Left forelimb (tissue), 1 donor: ENCODE measurements around the gene NR2C1.
"Not testable (repeated sequence)": the region's sequence is repeated elsewhere in the genome, so short reads cannot be mapped to it uniquely, and the experiment has no call there.

Source experiments
- DNase-seq: peaks from one replicate; pipeline ENCODE4 v3.0.0-alpha.2; 2018; ENCODE audit warnings: low spot score

NR2C1 gene

DNA sequence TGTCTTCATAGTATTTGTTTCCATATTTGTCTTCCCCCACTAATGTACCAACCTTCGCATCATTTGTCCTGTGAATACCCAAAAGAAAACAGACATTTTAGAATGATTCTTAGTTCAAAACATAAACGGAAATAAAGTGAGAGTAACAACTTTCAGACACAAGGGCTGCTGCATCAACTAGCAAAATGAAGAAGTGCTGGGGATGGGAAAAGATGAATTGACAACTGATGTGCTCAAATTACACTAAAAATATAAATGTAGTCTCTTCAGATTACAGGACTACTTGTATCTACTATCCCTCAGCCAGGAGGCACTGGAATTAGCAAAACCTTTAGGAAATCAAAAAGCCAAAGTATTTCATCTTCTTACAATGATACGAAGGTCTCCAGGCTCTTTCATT is 70.7 kb downstream of the NR2C1 start:
- no peak for DNase-seq

DNA sequence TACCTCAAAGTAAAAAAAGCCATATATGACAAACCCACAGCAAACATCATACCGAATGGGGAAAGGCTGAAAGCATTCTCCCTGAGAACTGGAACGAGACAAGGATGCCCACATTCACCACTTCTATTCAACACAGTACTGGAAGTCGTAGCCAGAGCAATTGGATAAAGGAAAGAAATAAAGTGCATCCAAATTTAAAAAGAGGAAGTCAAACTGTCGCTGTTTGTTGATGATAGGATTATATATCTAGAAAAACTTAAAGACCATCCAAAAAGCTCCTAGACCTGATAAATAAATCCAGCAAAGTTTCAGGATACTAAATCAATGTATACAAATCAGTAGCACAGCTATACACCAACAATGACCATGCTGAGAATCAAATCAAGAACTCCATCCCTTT is 75.1 kb downstream of the NR2C1 start:
- DNase-seq: no peak

DNA sequence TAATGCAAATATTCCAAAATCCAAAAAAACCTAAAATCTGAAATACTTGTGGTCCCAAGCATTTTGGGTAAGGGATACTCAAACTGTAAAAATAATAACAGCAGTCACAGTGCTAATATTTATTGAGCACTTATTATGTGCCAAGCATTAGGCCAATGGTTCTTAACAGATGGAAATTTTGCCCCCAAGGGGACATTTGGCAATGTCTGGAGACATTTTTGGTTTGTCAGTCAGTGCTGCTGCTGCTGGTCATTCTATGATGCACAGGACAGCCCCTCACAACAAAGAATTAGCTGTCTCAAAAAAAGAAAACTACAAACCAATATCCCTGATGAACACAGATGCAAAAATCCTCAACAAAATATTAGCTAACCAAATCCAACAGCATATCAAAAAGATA is 75.7 kb downstream of the NR2C1 start:
- no peak for DNase-seq

GRCh38 chr12:94997061-94997460 is 76.4 kb downstream of the NR2C1 start:
- no peak for DNase-seq

- DNase-seq: no peak
These were observed 79.1 kb downstream of the NR2C1 start for GRCh38 chr12:94994312-94994711.

DNA sequence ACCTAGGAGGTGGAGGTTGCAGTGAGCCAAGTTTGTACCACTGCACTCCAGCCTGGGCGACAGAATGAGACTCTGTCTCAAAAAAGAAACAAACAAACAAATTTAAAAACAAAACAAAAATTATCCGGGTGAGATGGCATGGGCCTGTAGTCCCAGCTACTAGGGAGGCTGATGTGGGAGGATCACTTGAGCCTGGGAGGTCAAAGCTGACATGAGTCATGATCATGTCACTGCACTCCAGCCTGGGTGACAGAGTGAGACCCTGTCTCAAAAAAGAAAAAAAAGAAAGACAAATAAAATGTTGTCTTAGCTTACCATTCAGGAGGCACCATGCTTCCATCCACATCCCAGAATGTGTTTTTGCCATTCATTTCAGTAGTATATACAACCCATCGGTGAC is 79.6 kb downstream of the NR2C1 start:
- DNase-seq: not testable (repeated sequence)

- DNase-seq: no peak
These were observed 83.2 kb downstream of the NR2C1 start for GRCh38 chr12:94990222-94990621.

- DNase-seq: no peak
These were observed 84.9 kb downstream of the NR2C1 start for GRCh38 chr12:94988471-94988870.

- DNase-seq: no peak
These were observed 85.6 kb downstream of the NR2C1 start for GRCh38 chr12:94987801-94988200.

- DNase-seq: no peak
These were observed 86.2 kb downstream of the NR2C1 start for GRCh38 chr12:94987076-94987669.

GRCh38 chr12:94985099-94985498 is 88.3 kb downstream of the NR2C1 start:
- DNase-seq: not testable (repeated sequence)

- DNase-seq: no peak
These were observed 90.1 kb downstream of the NR2C1 start for GRCh38 chr12:94983321-94983720.

DNA sequence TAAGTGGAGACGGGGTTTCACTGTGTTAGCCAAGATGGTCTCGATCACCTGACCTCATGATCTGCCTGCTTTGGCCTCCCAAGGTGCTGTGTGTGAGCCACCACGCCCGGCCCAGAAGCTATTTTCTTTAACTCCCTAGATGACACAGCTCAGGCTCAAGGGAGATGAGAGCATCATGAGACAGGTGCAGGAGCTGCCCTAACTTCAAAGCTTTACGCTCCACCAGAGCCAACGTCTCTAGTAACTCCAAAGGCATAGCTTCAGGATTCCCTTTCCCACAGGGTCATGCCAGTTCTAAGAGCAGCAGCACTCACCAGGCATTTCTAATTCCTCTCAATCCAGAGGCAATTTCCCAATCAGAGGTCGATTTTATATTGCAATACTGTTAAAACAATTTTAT is 91.0 kb downstream of the NR2C1 start:
- no peak for DNase-seq

- no peak for DNase-seq
These were observed 92.8 kb downstream of the NR2C1 start for GRCh38 chr12:94980577-94980976.

GRCh38 chr12:94979941-94980340 is 93.5 kb downstream of the NR2C1 start:
- DNase-seq: no peak

DNA sequence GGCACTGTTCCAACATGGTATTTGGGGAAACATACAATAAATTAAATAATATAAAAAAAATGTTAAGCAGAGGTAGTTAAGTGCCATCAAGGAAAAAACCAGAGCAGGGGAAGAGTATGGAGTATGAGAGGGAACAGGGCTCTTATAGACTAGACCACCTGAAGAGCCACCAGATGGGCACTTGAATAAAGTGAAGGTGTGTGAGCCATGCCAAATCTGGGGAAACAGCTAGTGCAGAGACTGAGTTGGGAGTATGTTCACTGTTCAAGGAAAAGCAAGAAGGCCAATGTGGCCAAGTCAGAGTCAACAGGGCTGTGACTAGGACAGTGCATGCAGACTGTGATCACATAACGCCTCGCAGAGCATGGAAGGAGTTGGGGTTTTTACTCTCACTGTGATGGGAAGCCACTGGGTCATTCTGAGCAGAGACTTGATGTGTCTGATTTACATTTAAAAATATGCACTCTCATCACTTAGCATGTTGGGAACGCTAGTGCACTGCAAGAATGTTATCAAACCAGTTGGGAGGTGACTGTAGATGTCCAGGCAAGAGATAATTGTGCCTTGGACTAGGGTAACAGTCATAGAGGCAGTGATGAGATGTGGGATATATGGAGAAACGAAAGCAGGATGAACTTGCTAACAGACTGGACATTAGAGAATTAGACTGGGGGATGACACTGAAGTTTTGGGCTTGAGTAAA is 95.5 kb downstream of the NR2C1 start:
- DNase-seq: no peak

DNA sequence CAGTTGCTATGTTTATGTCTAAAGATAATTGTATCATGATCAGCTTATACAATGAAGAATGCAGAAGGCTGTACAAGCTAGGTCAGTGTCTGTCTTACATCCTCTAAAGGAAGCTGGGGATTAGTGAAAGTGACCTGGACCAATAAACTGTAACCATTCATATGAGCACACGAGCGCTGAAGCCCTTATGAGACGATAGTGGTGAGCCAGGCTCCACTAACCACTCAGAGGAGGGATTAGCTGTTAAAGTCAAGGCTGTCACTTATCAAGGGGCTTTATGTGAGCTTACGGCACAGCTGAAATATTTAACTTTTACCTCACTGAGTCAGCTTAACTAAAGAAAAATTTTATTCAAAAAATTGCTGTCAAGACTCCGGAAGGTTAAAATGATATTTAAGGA is 100.2 kb downstream of the NR2C1 start:
- no peak for DNase-seq

GRCh38 chr12:94972795-94973194 is 100.6 kb downstream of the NR2C1 start:
- no peak for DNase-seq

DNA sequence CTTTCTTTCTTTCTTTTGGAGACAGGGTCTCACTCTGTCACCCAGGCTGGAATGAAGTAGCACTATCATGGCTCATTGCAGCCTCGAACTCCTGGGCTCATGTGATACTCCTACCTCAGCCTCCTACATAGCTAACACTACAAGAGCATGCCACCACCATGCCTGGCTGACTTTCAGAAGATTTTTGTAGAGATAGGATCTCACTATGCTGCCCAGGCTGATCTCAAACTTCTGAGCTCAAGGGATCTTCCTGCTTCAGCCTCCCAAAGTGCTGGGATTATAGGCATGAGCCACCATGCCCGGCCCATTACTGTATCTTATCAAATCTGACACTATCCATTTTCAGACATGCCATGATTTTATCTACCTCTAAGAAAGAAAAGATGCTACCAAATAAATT is 101.5 kb downstream of the NR2C1 start:
- no peak for DNase-seq

DNA sequence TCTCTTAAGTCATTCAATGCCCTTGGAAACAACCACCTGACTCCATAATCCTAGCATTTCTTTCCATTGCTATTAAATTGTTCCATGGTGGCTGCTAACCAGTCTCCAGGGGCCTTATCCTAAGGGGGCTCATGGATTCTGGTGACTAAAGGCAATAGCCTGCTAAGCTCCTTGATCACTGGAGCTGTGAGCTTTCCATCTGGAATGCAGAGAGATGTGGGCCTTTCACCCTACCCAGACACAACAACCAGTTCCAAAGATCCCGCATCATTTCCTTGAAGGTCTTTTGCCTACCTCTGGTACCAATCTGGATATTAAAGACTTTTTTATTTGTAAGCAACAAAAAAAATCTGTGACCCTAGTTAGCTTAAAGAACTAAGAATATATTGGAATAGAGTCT is 102.9 kb downstream of the NR2C1 start:
- DNase-seq: no peak
